Natural killer cell treated with Interleukin-12 subunit alpha and Interleukin-12 subunit beta and Interleukin-15 and Interleukin-18, amount 100 ng/mL, for 72 hours (primary cell): ENCODE data around the gene PLSCR1. TPM values are rescaled to one million over a fixed set of nuclear protein-coding genes. Genes with fewer than 3 reads are reported as not detected.

Experiments
- ATAC-seq, 2 donors: fragments of 150-1000 bp; cut with Tn5 transposase in 1 of 2; sonication (Bioruptor Pico), chemical (Tn5 transposase) in 1 of 2; 2 replicates each; pipeline ENCODE4 v1.10.0; 2021
- DNase-seq: peaks from one replicate; pipeline ENCODE4 v3.0.0; 2022; ENCODE audit warnings: low spot score
- H3K27ac Mint-ChIP-seq, 2 donors: 1 replicate in 1 of 2; 2 replicates in 1 of 2; pipeline ENCODE4 v1.8.0; 2022; ENCODE audit warnings: mixed read lengths in 2 of 2, mild to moderate bottlenecking in 1 of 2, moderate library complexity in 1 of 2
- H3K27me3 Mint-ChIP-seq, 2 donors: 1 replicate in 1 of 2; 2 replicates in 1 of 2; pipeline ENCODE4 v1.8.0; 2022; ENCODE audit warnings: mixed read lengths in 2 of 2
- H3K36me3 Mint-ChIP-seq: one replicate; pipeline ENCODE4 v1.8.0; 2022; ENCODE audit warnings: mixed read lengths
- H3K4me1 Mint-ChIP-seq, 2 donors: 1 replicate in 1 of 2; 2 replicates in 1 of 2; pipeline ENCODE4 v1.8.0; 2022; ENCODE audit warnings: low read depth in 2 of 2, mixed read lengths in 2 of 2, mild to moderate bottlenecking in 1 of 2
- H3K4me3 Mint-ChIP-seq: one replicate; pipeline ENCODE4 v1.8.0; 2022; ENCODE audit warnings: mixed read lengths
- H3K9me3 Mint-ChIP-seq: 2 replicates; pipeline ENCODE4 v1.8.0; 2022; ENCODE audit warnings: mixed read lengths
- total RNA-seq, 2 donors: library from RNA; stranded (reverse); gene quantifications; one replicate each; pipeline ENCODE4 v1.2.3, GENCODE V29; 2022

The PLSCR1 gene
- total RNA-seq, 2 donors from 2014 or later = 40.7 to 80.2 TPM

DNA sequence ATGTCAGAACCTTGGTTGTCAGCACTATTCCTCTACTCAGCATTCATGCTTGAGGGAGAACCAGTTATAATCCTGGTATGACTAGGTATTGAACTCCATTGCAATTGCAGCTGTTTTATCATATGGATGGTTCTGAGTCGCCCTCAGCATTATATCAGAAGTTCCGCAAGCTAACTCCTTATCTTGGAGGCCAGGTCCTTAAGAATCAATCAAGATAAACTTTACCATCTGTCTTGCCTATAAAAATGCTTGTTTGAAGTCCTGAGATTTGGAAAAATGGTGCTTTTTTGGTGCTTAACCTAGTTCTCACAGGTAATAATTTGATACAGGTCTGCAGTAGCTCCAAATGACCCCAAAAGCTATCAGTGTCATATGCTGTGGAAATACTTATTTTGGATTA lies 16.3 kb upstream of the PLSCR1 start:
- H3K27ac Mint-ChIP-seq = no peak overlapping the region
- no peak overlapping the region for H3K4me3 Mint-ChIP-seq
- H3K27me3 Mint-ChIP-seq = peaks cover 0 to 6% of the 10 kb centered on the region in 2 donors
- no peak for ATAC-seq
- no peaks in the 10 kb centered on the region for H3K4me1 Mint-ChIP-seq
- peaks cover 6% of the 10 kb centered on the region for H3K36me3 Mint-ChIP-seq
- DNase-seq = no peak
- H3K9me3 Mint-ChIP-seq = peaks cover 5% of the 10 kb centered on the region

- ATAC-seq = no peak
- no peak overlapping the region for H3K4me3 Mint-ChIP-seq
- peaks cover 1 to 4% of the 10 kb centered on the region in 2 donors for H3K4me1 Mint-ChIP-seq
- peaks cover 6% of the 10 kb centered on the region for H3K36me3 Mint-ChIP-seq
- DNase-seq = no peak
- H3K27ac Mint-ChIP-seq = no peak overlapping the region
- peaks cover 5% of the 10 kb centered on the region for H3K9me3 Mint-ChIP-seq
- H3K27me3 Mint-ChIP-seq = peaks cover 0 to 6% of the 10 kb centered on the region in 2 donors
Measured at GRCh38 chr3:146559388-146559787, 15.0 kb upstream of the PLSCR1 start.

- peaks cover 6% of the 10 kb centered on the region for H3K36me3 Mint-ChIP-seq
- H3K27me3 Mint-ChIP-seq = peaks cover 0 to 6% of the 10 kb centered on the region in 2 donors
- H3K9me3 Mint-ChIP-seq = peaks cover 5% of the 10 kb centered on the region
- peaks cover 7 to 10% of the 10 kb centered on the region in 2 donors for H3K4me1 Mint-ChIP-seq
- no peak overlapping the region for H3K27ac Mint-ChIP-seq
- no peak overlapping the region for H3K4me3 Mint-ChIP-seq
- ATAC-seq = no peak
- no peak for DNase-seq
Measured at GRCh38 chr3:146558781-146559180, 14.4 kb upstream of the PLSCR1 start.

- ATAC-seq (no peak), DNase-seq (no peak)
- peaks cover 2% of the 10 kb centered on the region for H3K36me3 Mint-ChIP-seq
- H3K27ac Mint-ChIP-seq = no peak overlapping the region
- H3K4me1 Mint-ChIP-seq = peaks cover 12 to 21% of the 10 kb centered on the region in 2 donors
- H3K27me3 Mint-ChIP-seq = peaks cover 0 to 1% of the 10 kb centered on the region in 2 donors
- H3K9me3 Mint-ChIP-seq = peaks cover 2% of the 10 kb centered on the region
- H3K4me3 Mint-ChIP-seq = no peak overlapping the region
Measured at GRCh38 chr3:146557745-146558144, 13.3 kb upstream of the PLSCR1 start.

- Mint-ChIP-seq H3K27ac (no peak overlapping the region), H3K36me3 (no peaks in the 10 kb centered on the region), H3K4me1 (peaks cover 22 to 36% of the 10 kb centered on the region in 2 donors), H3K27me3 (no peaks in the 10 kb centered on the region), H3K9me3 (no peaks in the 10 kb centered on the region), H3K4me3 (no peak overlapping the region)
- ATAC-seq = no peak
- DNase-seq = no peak
Measured at GRCh38 chr3:146555311-146555710, 10.9 kb upstream of the PLSCR1 start.

GRCh38 chr3:146554151-146554760 lies 9.8 kb upstream of the PLSCR1 start:
- Mint-ChIP-seq H3K27ac (peak overlapping the region in 1 of 2 donors; percentile 42), H3K4me1 (peaks cover 26 to 40% of the 10 kb centered on the region in 2 donors), H3K36me3 (no peaks in the 10 kb centered on the region), H3K4me3 (peak overlapping the region; percentile 77), H3K27me3 (no peaks in the 10 kb centered on the region), H3K9me3 (no peaks in the 10 kb centered on the region)
- ATAC-seq = peak; percentile 68 to 72
- DNase-seq = no peak

GRCh38 chr3:146550743-146551510 lies 6.5 kb upstream of the PLSCR1 start:
- H3K4me1 Mint-ChIP-seq = peaks cover 37 to 55% of the 10 kb centered on the region in 2 donors
- H3K4me3 Mint-ChIP-seq = peak overlapping the region; percentile 51
- H3K36me3 Mint-ChIP-seq = no peaks in the 10 kb centered on the region

GRCh38 chr3:146550070-146550615 lies 5.7 kb upstream of the PLSCR1 start:
- Mint-ChIP-seq H3K9me3 (no peaks in the 10 kb centered on the region), H3K4me1 (peaks cover 38 to 61% of the 10 kb centered on the region in 2 donors), H3K36me3 (no peaks in the 10 kb centered on the region), H3K27me3 (no peaks in the 10 kb centered on the region), H3K4me3 (peak overlapping the region; percentile 51), H3K27ac (peak overlapping the region; percentile 50 to 82)
- ATAC-seq = no peak
- no peak for DNase-seq

More at GRCh38 chr3:146550743-146551510, 6.5 kb upstream of the PLSCR1 start:
- Mint-ChIP-seq H3K27ac (peak overlapping the region; percentile 50 to 82), H3K9me3 (no peaks in the 10 kb centered on the region), H3K27me3 (no peaks in the 10 kb centered on the region)
- ATAC-seq = peak; percentile 78 to 80
- no peak for DNase-seq

- no peak for ATAC-seq
- H3K4me3 Mint-ChIP-seq = no peak overlapping the region
- no peak for DNase-seq
- H3K36me3 Mint-ChIP-seq = peaks cover 6% of the 10 kb centered on the region
- no peaks in the 10 kb centered on the region for H3K27me3 Mint-ChIP-seq
- H3K4me1 Mint-ChIP-seq = peaks cover 36 to 51% of the 10 kb centered on the region in 2 donors
- H3K9me3 Mint-ChIP-seq = no peaks in the 10 kb centered on the region
- H3K27ac Mint-ChIP-seq = peak overlapping the region in 1 of 2 donors; percentile 74
Measured at GRCh38 chr3:146547235-146547835, 2.9 kb upstream of the PLSCR1 start.

DNA sequence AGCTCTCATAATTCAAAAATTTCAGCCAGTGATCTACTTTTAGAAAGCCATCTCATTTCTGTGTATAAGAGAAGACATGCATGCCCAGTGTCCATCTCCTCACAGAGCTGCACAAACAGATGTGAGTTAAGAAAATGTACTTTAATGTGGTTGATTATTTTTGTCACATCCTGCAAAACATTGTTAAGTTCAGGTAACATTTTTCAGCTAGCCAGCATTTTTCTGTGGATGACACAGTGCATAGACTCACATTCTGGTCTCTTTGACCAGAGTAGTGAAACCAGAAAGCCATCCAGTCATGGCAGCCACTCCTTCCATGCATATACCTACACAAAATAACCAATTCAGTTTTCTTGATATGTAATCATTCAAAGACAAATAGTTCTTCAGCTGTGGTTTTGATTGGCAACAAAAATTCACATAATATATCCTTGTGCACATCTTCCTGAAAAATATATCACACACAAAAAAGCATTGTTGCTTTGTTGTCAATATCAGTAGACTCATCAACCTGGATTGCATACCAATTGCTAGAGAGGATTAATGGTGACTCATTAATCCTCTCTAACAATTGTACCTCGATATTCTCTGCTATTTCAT lies 2.1 kb upstream of the PLSCR1 start:
- DNase-seq = no peak
- no peaks in the 10 kb centered on the region for H3K27me3 Mint-ChIP-seq
- no peaks in the 10 kb centered on the region for H3K9me3 Mint-ChIP-seq
- H3K4me1 Mint-ChIP-seq = peaks cover 44 to 59% of the 10 kb centered on the region in 2 donors
- H3K4me3 Mint-ChIP-seq = peak overlapping the region; percentile 36
- ATAC-seq = no peak
- H3K36me3 Mint-ChIP-seq = peaks cover 12% of the 10 kb centered on the region
- H3K27ac Mint-ChIP-seq = peak overlapping the region in 1 of 2 donors; percentile 74

GRCh38 chr3:146544929-146545528 lies 622 bp upstream of the PLSCR1 start:
- DNase-seq (no peak), ATAC-seq (no peak)
- peak overlapping the region; percentile 85 to 94 for H3K27ac Mint-ChIP-seq
- H3K36me3 Mint-ChIP-seq = peaks cover 12% of the 10 kb centered on the region
- H3K27me3 Mint-ChIP-seq = no peaks in the 10 kb centered on the region
- H3K9me3 Mint-ChIP-seq = no peaks in the 10 kb centered on the region
- peaks cover 46 to 61% of the 10 kb centered on the region in 2 donors for H3K4me1 Mint-ChIP-seq
- peak overlapping the region; percentile 94 for H3K4me3 Mint-ChIP-seq

- Mint-ChIP-seq H3K4me1 (peaks cover 48 to 63% of the 10 kb centered on the region in 2 donors), H3K36me3 (peaks cover 12% of the 10 kb centered on the region), H3K27me3 (no peaks in the 10 kb centered on the region), H3K27ac (peak overlapping the region; percentile 85 to 94), H3K4me3 (peak overlapping the region; percentile 94), H3K9me3 (no peaks in the 10 kb centered on the region)
- no peak for DNase-seq
- peak; percentile 1 for ATAC-seq
Measured at GRCh38 chr3:146543461-146544001, 876 bp downstream of the PLSCR1 start.

- peak overlapping the region; percentile 85 to 94 for H3K27ac Mint-ChIP-seq
- no peak for ATAC-seq
- H3K27me3 Mint-ChIP-seq = no peaks in the 10 kb centered on the region
- peak overlapping the region; percentile 94 for H3K4me3 Mint-ChIP-seq
- no peaks in the 10 kb centered on the region for H3K9me3 Mint-ChIP-seq
- H3K4me1 Mint-ChIP-seq = peaks cover 48 to 63% of the 10 kb centered on the region in 2 donors
- peaks cover 12% of the 10 kb centered on the region for H3K36me3 Mint-ChIP-seq
- DNase-seq = no peak
Measured at GRCh38 chr3:146542978-146543377, 1.4 kb downstream of the PLSCR1 start.
